ENCODE data around the gene TMSB15B. TPM values are rescaled to one million over a fixed set of nuclear protein-coding genes. Genes with fewer than 3 reads are reported as not detected.
"Not testable (repeated sequence)": the region's sequence is repeated elsewhere in the genome, so short reads cannot be mapped to it uniquely, and the experiment has no call there.

TMSB15B gene
- total RNA-seq (2014; rRNA removed; shearing (Covaris generic)): 10.0 and 18.3 TPM in 2 replicates

- not testable (repeated sequence) for H3K27me3 ChIP-seq; H3K27ac ChIP-seq; DNase-seq; H3K36me3 ChIP-seq; H3K4me1 ChIP-seq; H3K9me3 ChIP-seq (replicated peaks); H3K4me3 ChIP-seq
These were observed at the start of gene TMSB15B for GRCh38 chrX:103962411-103963278. Gene TMSB15B (plus strand): TSS chrX:103962627.

- peak; percentile 4 to 5 for DNase-seq
- H3K27ac ChIP-seq: peak overlapping the region; percentile 17; the same call in 1 of the 2 replicates
- no peaks in the 10 kb centered on the region for H3K9me3 ChIP-seq (replicated peaks)
- no peak overlapping the region for H3K4me3 ChIP-seq
- H3K4me1 ChIP-seq: no peaks in the 10 kb centered on the region
- no peaks in the 10 kb centered on the region for H3K27me3 ChIP-seq
- H3K36me3 ChIP-seq: no peaks in the 10 kb centered on the region
These were observed 48.9 kb upstream of the TMSB15B start for GRCh38 chrX:103913356-103914020.

GRCh38 chrX:103918050-103918449, 44.4 kb upstream of the TMSB15B start:
- H3K36me3 ChIP-seq: no peaks in the 10 kb centered on the region
- peak; percentile 26 to 55 for DNase-seq
- no peaks in the 10 kb centered on the region for H3K4me1 ChIP-seq
- H3K27ac ChIP-seq: no peak overlapping the region
- peak overlapping the region; percentile 56 for H3K4me3 ChIP-seq
- no peaks in the 10 kb centered on the region for H3K9me3 ChIP-seq (replicated peaks)
- H3K27me3 ChIP-seq: no peaks in the 10 kb centered on the region

GRCh38 chrX:103918571-103919269, 43.7 kb upstream of the TMSB15B start:
- H3K4me3 ChIP-seq: peak overlapping the region; percentile 56
- H3K4me1 ChIP-seq: no peaks in the 10 kb centered on the region
- DNase-seq: peak; percentile 39 to 47
- no peaks in the 10 kb centered on the region for H3K27me3 ChIP-seq
- H3K27ac ChIP-seq: peak overlapping the region; percentile 62; the same call in 1 of the 2 replicates
- H3K36me3 ChIP-seq: no peaks in the 10 kb centered on the region
- H3K9me3 ChIP-seq (replicated peaks): no peaks in the 10 kb centered on the region

GRCh38 chrX:103919270-103919637, 43.2 kb upstream of the TMSB15B start:
- no peak for DNase-seq
- Histone ChIP-seq H3K4me3 (peak overlapping the region; percentile 56), H3K4me1 (no peaks in the 10 kb centered on the region), H3K36me3 (no peaks in the 10 kb centered on the region), H3K27ac (peak overlapping the region; percentile 62; the same call in 1 of the 2 replicates), H3K9me3 (replicated peaks) (no peaks in the 10 kb centered on the region), H3K27me3 (no peaks in the 10 kb centered on the region)

- not testable (repeated sequence) for H3K4me1 ChIP-seq; DNase-seq; H3K27me3 ChIP-seq; H3K36me3 ChIP-seq; H3K27ac ChIP-seq; H3K4me3 ChIP-seq; H3K9me3 ChIP-seq (replicated peaks)
These were observed 41.9 kb upstream of the TMSB15B start for GRCh38 chrX:103920515-103920914.

- DNase-seq: no peak
- H3K4me3 ChIP-seq: no peak overlapping the region
- no peaks in the 10 kb centered on the region for H3K36me3 ChIP-seq
- no peaks in the 10 kb centered on the region for H3K4me1 ChIP-seq
- no peaks in the 10 kb centered on the region for H3K27me3 ChIP-seq
- H3K27ac ChIP-seq: no peak overlapping the region
- H3K9me3 ChIP-seq (replicated peaks): no peaks in the 10 kb centered on the region
These were observed 35.4 kb upstream of the TMSB15B start for GRCh38 chrX:103927030-103927429.

GRCh38 chrX:103927633-103928032, 34.8 kb upstream of the TMSB15B start:
- H3K4me1 ChIP-seq: no peaks in the 10 kb centered on the region

GRCh38 chrX:103932133-103932532, 30.3 kb upstream of the TMSB15B start:
- H3K4me1 ChIP-seq: no peaks in the 10 kb centered on the region
- H3K9me3 ChIP-seq (replicated peaks): no peaks in the 10 kb centered on the region

More at GRCh38 chrX:103927633-103928032, 34.8 kb upstream of the TMSB15B start:
- no peak for DNase-seq
- H3K36me3 ChIP-seq: no peaks in the 10 kb centered on the region
- H3K4me3 ChIP-seq: no peak overlapping the region
- H3K27me3 ChIP-seq: no peaks in the 10 kb centered on the region
- no peak overlapping the region for H3K27ac ChIP-seq
- H3K9me3 ChIP-seq (replicated peaks): no peaks in the 10 kb centered on the region

GRCh38 chrX:103940257-103940656, 22.2 kb upstream of the TMSB15B start:
- H3K9me3 ChIP-seq (replicated peaks); DNase-seq; H3K4me1 ChIP-seq; H3K27ac ChIP-seq; H3K27me3 ChIP-seq; H3K4me3 ChIP-seq; H3K36me3 ChIP-seq: not testable (repeated sequence)

More at GRCh38 chrX:103932133-103932532, 30.3 kb upstream of the TMSB15B start:
- no peak for DNase-seq
- Histone ChIP-seq H3K36me3 (no peaks in the 10 kb centered on the region), H3K27me3 (no peaks in the 10 kb centered on the region), H3K27ac (no peak overlapping the region), H3K4me3 (no peak overlapping the region)

GRCh38 chrX:103941201-103941975, 21.0 kb upstream of the TMSB15B start:
- Histone ChIP-seq H3K4me1 (no peaks in the 10 kb centered on the region), H3K27ac (no peak overlapping the region), H3K27me3 (no peaks in the 10 kb centered on the region), H3K36me3 (no peaks in the 10 kb centered on the region), H3K4me3 (no peak overlapping the region), H3K9me3 (replicated peaks) (no peaks in the 10 kb centered on the region)
- peak in 1 of 2 experiments; percentile 1 for DNase-seq

GRCh38 chrX:103949506-103949905, 12.9 kb upstream of the TMSB15B start:
- Histone ChIP-seq H3K9me3 (replicated peaks) (no peaks in the 10 kb centered on the region), H3K27ac (no peak overlapping the region), H3K4me3 (no peak overlapping the region), H3K36me3 (no peaks in the 10 kb centered on the region), H3K4me1 (no peaks in the 10 kb centered on the region), H3K27me3 (no peaks in the 10 kb centered on the region)
- DNase-seq: no peak

- DNase-seq: no peak
- Histone ChIP-seq H3K9me3 (replicated peaks) (no peaks in the 10 kb centered on the region), H3K27me3 (no peaks in the 10 kb centered on the region), H3K27ac (no peak overlapping the region), H3K4me1 (no peaks in the 10 kb centered on the region), H3K36me3 (no peaks in the 10 kb centered on the region), H3K4me3 (no peak overlapping the region)
These were observed 9.1 kb upstream of the TMSB15B start for GRCh38 chrX:103953353-103953752.

- Histone ChIP-seq H3K4me1 (no peaks in the 10 kb centered on the region), H3K4me3 (no peak overlapping the region), H3K27me3 (no peaks in the 10 kb centered on the region), H3K9me3 (replicated peaks) (no peaks in the 10 kb centered on the region), H3K36me3 (no peaks in the 10 kb centered on the region), H3K27ac (no peak overlapping the region)
- no peak for DNase-seq
These were observed 8.2 kb upstream of the TMSB15B start for GRCh38 chrX:103954259-103954658.

Data from SJCRH30 (cell line).